Keratinocyte (primary cell): Measurements from ENCODE around the gene SCYGR2. TPM values are rescaled to one million over a fixed set of nuclear protein-coding genes. Genes with fewer than 3 reads are reported as not detected.

Source experiments
- DNase-seq: peaks from one replicate; pipeline ENCODE4 v3.0.0-alpha.2; 2011; ENCODE audit warnings: low read depth, missing footprints, low spot score
- FAIRE-seq: peaks from 2 replicates; lab custom pipeline; 2011; peaks lifted over from hg19 to GRCh38; lab: Jason Lieb, UNC
- H2AFZ ChIP-seq: 2 replicates; pipeline ENCODE4 v1.6.0; 2012; ENCODE audit warnings: low read length, control low read depth, inconsistent platforms; ENCODE audit not compliant: control insufficient read depth
- H3K27ac ChIP-seq: 2 replicates; pipeline ENCODE4 v1.5.1; 2011; ENCODE audit warnings: low read length; ENCODE audit not compliant: control insufficient read depth, insufficient read depth
- H3K27me3 ChIP-seq: 3 replicates; pipeline ENCODE4 v1.6.0; 2011; ENCODE audit warnings: low read length; ENCODE audit not compliant: control insufficient read depth, insufficient read depth; ENCODE audit errors: extremely low read depth
- H3K36me3 ChIP-seq, 2 experiments: 2 replicates in 1 of 2; 3 replicates in 1 of 2; pipeline ENCODE4 v1.5.1; 2011; ENCODE audit warnings: low read length in 2 of 2, mild to moderate bottlenecking in 1 of 2; ENCODE audit not compliant: control insufficient read depth in 2 of 2, insufficient read depth in 2 of 2; ENCODE audit errors: extremely low read depth in 1 of 2
- H3K4me1 ChIP-seq: 3 replicates; pipeline ENCODE4 v1.5.1; 2011; ENCODE audit warnings: low read length; ENCODE audit not compliant: control insufficient read depth, insufficient read depth; ENCODE audit errors: extremely low read depth
- H3K4me2 ChIP-seq: 3 replicates; pipeline ENCODE4 v1.6.0; 2011; ENCODE audit warnings: low read depth, low read length; ENCODE audit not compliant: control insufficient read depth, insufficient read depth; ENCODE audit errors: extremely low read depth
- H3K4me3 ChIP-seq, 3 experiments: fragments of 200-600 bp in 1 of 3; sonication (generic) in 1 of 3; 2 replicates in 2 of 3; 3 replicates in 1 of 3; pipeline ENCODE4 v1.5.1; 2011 to 2016; ENCODE audit warnings: low read length in 3 of 3, mild to moderate bottlenecking in 3 of 3, control low read depth in 2 of 3, inconsistent platforms in 1 of 3, low read depth in 1 of 3, mixed read lengths in 1 of 3, mixed run types in 1 of 3, moderate library complexity in 1 of 3; ENCODE audit not compliant: control insufficient read depth in 2 of 3, insufficient read depth in 2 of 3; ENCODE audit errors: extremely low read depth in 1 of 3
- H3K79me2 ChIP-seq: 2 replicates; pipeline ENCODE4 v1.6.0; 2012; ENCODE audit warnings: low read length; ENCODE audit not compliant: control insufficient read depth, insufficient read depth
- H3K9ac ChIP-seq: 3 replicates; pipeline ENCODE4 v1.6.0; 2011; ENCODE audit warnings: low read length; ENCODE audit not compliant: control insufficient read depth, insufficient read depth; ENCODE audit errors: extremely low read depth
- H3K9me1 ChIP-seq: 3 replicates; pipeline ENCODE4 v1.6.0; 2011; ENCODE audit warnings: low read length; ENCODE audit not compliant: control insufficient read depth, insufficient read depth; ENCODE audit errors: extremely low read depth
- H3K9me3 ChIP-seq: 2 replicates; pipeline ENCODE4 v1.5.1; 2012; ENCODE audit warnings: low read depth, low read length; ENCODE audit not compliant: control insufficient read depth
- H4K20me1 ChIP-seq: 3 replicates; pipeline ENCODE4 v1.6.0; 2011; ENCODE audit warnings: low read length; ENCODE audit not compliant: control insufficient read depth, insufficient read depth; ENCODE audit errors: extremely low read depth
- EZH2 ChIP-seq: IDR thresholded peaks from one replicate; pipeline ENCODE4 v1.6.1; 2012; ENCODE audit warnings: inconsistent platforms, mild to moderate bottlenecking, low read length, moderate library complexity
- dilution Hi-C: fragments of 300-500 bp; cut with MboI; formaldehyde crosslinking; loops from one replicate; pipeline ENCODE4 v1.7.0; 2020; ENCODE audit warnings: low sequenced_read_pairs; ENCODE audit not compliant: extremely low pct_ligation_motif_present
- polyA plus RNA-seq, 5 experiments: library from polyadenylated mRNA; depleted of rRNA in 3 of 5; stranded (reverse) in 3 of 5; stranded (forward) in 1 of 5; unstranded in 1 of 5; fragments of >200 nt; gene quantifications; 1 replicate in 1 of 5; 2 replicates in 3 of 5; 3 replicates in 1 of 5; pipeline versions ENCODE4 v1.2.1 to v1.2.3, GENCODE V29; 2011 to 2012; ENCODE audit warnings: missing spikeins in 2 of 5, low read depth in 1 of 5, low replicate concordance in 1 of 5
- TF ChIP-seq, protein P1 (sequence below), 3 experiments: IDR thresholded peaks in 1 of 3; conservative IDR thresholded peaks in 1 of 3; optimal IDR thresholded peaks in 1 of 3; 2 replicates in 2 of 3; 3 replicates in 1 of 3; pipeline versions ENCODE3 to v1.5.1; 2011; ENCODE audit warnings: low read length in 3 of 3, mild to moderate bottlenecking in 3 of 3, moderate library complexity in 2 of 3, control low read depth in 1 of 3, inconsistent platforms in 1 of 3; ENCODE audit not compliant: insufficient read depth in 2 of 3; ENCODE audit errors: extremely low read depth in 1 of 3

Gene SCYGR2
- polyA plus RNA-seq, 1 donor (not counting 4 experiments of a cell fraction or from before 2014, with no cell fraction given) = not detected

- H3K4me3 ChIP-seq = no peak overlapping the region
- dilution Hi-C loops = no loop called here
- H4K20me1 ChIP-seq = no peaks in the 10 kb centered on the region
- H2AFZ ChIP-seq = no peak overlapping the region
- no peak for DNase-seq
- no peak for FAIRE-seq
- H3K27ac ChIP-seq = no peak overlapping the region
- TF ChIP-seq, protein P1, sequence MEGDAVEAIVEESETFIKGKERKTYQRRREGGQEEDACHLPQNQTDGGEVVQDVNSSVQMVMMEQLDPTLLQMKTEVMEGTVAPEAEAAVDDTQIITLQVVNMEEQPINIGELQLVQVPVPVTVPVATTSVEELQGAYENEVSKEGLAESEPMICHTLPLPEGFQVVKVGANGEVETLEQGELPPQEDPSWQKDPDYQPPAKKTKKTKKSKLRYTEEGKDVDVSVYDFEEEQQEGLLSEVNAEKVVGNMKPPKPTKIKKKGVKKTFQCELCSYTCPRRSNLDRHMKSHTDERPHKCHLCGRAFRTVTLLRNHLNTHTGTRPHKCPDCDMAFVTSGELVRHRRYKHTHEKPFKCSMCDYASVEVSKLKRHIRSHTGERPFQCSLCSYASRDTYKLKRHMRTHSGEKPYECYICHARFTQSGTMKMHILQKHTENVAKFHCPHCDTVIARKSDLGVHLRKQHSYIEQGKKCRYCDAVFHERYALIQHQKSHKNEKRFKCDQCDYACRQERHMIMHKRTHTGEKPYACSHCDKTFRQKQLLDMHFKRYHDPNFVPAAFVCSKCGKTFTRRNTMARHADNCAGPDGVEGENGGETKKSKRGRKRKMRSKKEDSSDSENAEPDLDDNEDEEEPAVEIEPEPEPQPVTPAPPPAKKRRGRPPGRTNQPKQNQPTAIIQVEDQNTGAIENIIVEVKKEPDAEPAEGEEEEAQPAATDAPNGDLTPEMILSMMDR (optimal IDR thresholded peaks at IDR 0.05 in 1 of 3, IDR thresholded peaks at IDR 0.05 in 1 of 3, conservative IDR thresholded peaks at IDR 0.05 in 1 of 3; ENCODE audit: extremely low read depth in 1 of 3, insufficient read depth in 2 of 3, low read length in 3 of 3) = no peak
- no peak for TF ChIP-seq EZH2
- H3K9me3 ChIP-seq = peaks cover 2% of the 10 kb centered on the region
- peaks cover 7% of the 10 kb centered on the region for H3K4me1 ChIP-seq
- H3K36me3 ChIP-seq = no peaks in the 10 kb centered on the region
- H3K4me2 ChIP-seq = no peak overlapping the region
- H3K79me2 ChIP-seq = no peaks in the 10 kb centered on the region
- no peaks in the 10 kb centered on the region for H3K9me1 ChIP-seq
- H3K27me3 ChIP-seq = no peaks in the 10 kb centered on the region
- no peak overlapping the region for H3K9ac ChIP-seq
Measured at GRCh38 chr2:227625420-227625819, 26.7 kb downstream of the SCYGR2 start.

- Histone ChIP-seq H3K4me1 (peaks cover 7% of the 10 kb centered on the region), H3K27ac (no peak overlapping the region), H4K20me1 (no peaks in the 10 kb centered on the region), H3K9me3 (peaks cover 2% of the 10 kb centered on the region), H3K79me2 (no peaks in the 10 kb centered on the region), H3K4me3 (no peak overlapping the region), H2AFZ (no peak overlapping the region), H3K27me3 (no peaks in the 10 kb centered on the region), H3K9me1 (no peaks in the 10 kb centered on the region), H3K36me3 (no peaks in the 10 kb centered on the region), H3K9ac (no peak overlapping the region), H3K4me2 (no peak overlapping the region)
- no peak for TF ChIP-seq EZH2
- TF ChIP-seq, protein P1 (optimal IDR thresholded peaks at IDR 0.05 in 1 of 3, IDR thresholded peaks at IDR 0.05 in 1 of 3, conservative IDR thresholded peaks at IDR 0.05 in 1 of 3; ENCODE audit: extremely low read depth in 1 of 3, insufficient read depth in 2 of 3, low read length in 3 of 3) = no peak
- no peak for DNase-seq
- dilution Hi-C loops = no loop called here
- FAIRE-seq = no peak
Measured at GRCh38 chr2:227626580-227627151, 28.0 kb downstream of the SCYGR2 start.
